K562 (cell line): ENCODE results near the gene RGS6. TPM values are rescaled to one million over a fixed set of nuclear protein-coding genes. Genes with fewer than 3 reads are reported as not detected.

Experiments used
- ATAC-seq: fragments of 200-7000 bp; cut with Tn5 transposase; 3 replicates; pipeline ENCODE4 v1.9.1; 2020; ENCODE audit warnings: moderate library complexity
- BruUV-seq: library from RNA; stranded (reverse); fragments of 400-500 nt; replicated peaks from 2 replicates; lab custom pipeline; 2021; lab: Mats Ljungman, UMichigan
- CTCF ChIA-PET: fragments of 300-600 bp; formaldehyde crosslinking; extraction: SDS; loops from one replicate; lab custom pipeline; 2021; ENCODE audit warnings: low intra/inter-chr PET ratio; lab: Yijun Ruan, JAX
- POLR2A ChIA-PET: fragments of 300-600, 350-650 bp; sonication (Branson Sonifier 250); formaldehyde crosslinking; extraction: SDS; loops from one replicate; lab custom pipeline; 2021; ENCODE audit warnings: antibody characterized with exemption, inconsistent platforms; lab: Yijun Ruan, JAX
- DNase-seq, 4 experiments: peaks; one replicate each; pipeline versions ENCODE4 v3.0.0 to v3.0.0-alpha.2; 2011 to 2018; ENCODE audit warnings: low spot score in 3 of 4, mixed read lengths in 3 of 4; ENCODE audit errors: extremely low read depth in 1 of 4
- FAIRE-seq: peaks from 2 replicates; lab custom pipeline; 2011; peaks lifted over from hg19 to GRCh38; lab: Jason Lieb, UNC
- H2AFZ ChIP-seq: 2 replicates; pipeline ENCODE4 v1.6.0; 2011; ENCODE audit warnings: low read depth, low read length, control low read depth, inconsistent platforms
- H3K27ac ChIP-seq: fragments of 200-600 bp; 3 replicates; pipeline ENCODE4 v1.8.0; 2011; ENCODE audit warnings: low read depth, mild to moderate bottlenecking, control low read depth, inconsistent platforms, low read length, moderate library complexity, mixed read lengths; ENCODE audit errors: extremely low read depth
- H3K27me3 ChIP-seq, 2 experiments: fragments of 300-600 bp in 1 of 2; 2 replicates in 1 of 2; 3 replicates in 1 of 2; pipeline versions ENCODE4 v1.6.0 to v1.8.0; 2011; ENCODE audit warnings: inconsistent platforms in 2 of 2, low read length in 2 of 2, mild to moderate bottlenecking in 1 of 2, mixed read lengths in 1 of 2, moderate library complexity in 1 of 2; ENCODE audit not compliant: control insufficient read depth in 2 of 2, insufficient read depth in 2 of 2
- H3K36me3 ChIP-seq: fragments of 300-600 bp; 3 replicates; pipeline ENCODE4 v1.8.0; 2011; ENCODE audit warnings: mild to moderate bottlenecking, low read length, inconsistent platforms; ENCODE audit not compliant: control insufficient read depth, insufficient read depth
- H3K4me1 ChIP-seq, 2 experiments: fragments of 200-600 bp in 1 of 2; replicated peaks in 1 of 2; 2 replicates in 1 of 2; 3 replicates in 1 of 2; pipeline versions ENCODE4 v1.5.1 to v1.8.0; 2011; ENCODE audit warnings: inconsistent platforms in 2 of 2, low read length in 2 of 2, mild to moderate bottlenecking in 1 of 2, mixed read lengths in 1 of 2, moderate library complexity in 1 of 2; ENCODE audit not compliant: control insufficient read depth in 2 of 2, insufficient read depth in 2 of 2
- H3K4me2 ChIP-seq: 2 replicates; pipeline ENCODE4 v1.6.1; 2011; ENCODE audit warnings: low read length, control low read depth, inconsistent platforms, mixed read lengths; ENCODE audit not compliant: insufficient read depth
- H3K4me3 ChIP-seq: fragments of 200-600 bp; sonication (generic), shearing (Covaris generic); 2 replicates; pipeline ENCODE4 v1.5.1; 2016; ENCODE audit warnings: control low read depth, inconsistent platforms
- H3K79me2 ChIP-seq: fragments of 200-600 bp; 3 replicates; pipeline ENCODE4 v1.8.0; 2011; ENCODE audit warnings: low read length, inconsistent platforms; ENCODE audit not compliant: control insufficient read depth, insufficient read depth
- H3K9ac ChIP-seq, 2 experiments: 2 replicates each; pipeline versions ENCODE4 v1.6.0 to v1.6.1; 2011; ENCODE audit warnings: low read depth in 2 of 2, low read length in 2 of 2, control low read depth in 1 of 2, inconsistent platforms in 1 of 2, mild to moderate bottlenecking in 1 of 2, mixed read lengths in 1 of 2; ENCODE audit not compliant: insufficient read depth in 1 of 2
- H3K9me1 ChIP-seq: one replicate; pipeline ENCODE4 v1.6.0; 2011; ENCODE audit warnings: inconsistent platforms, mild to moderate bottlenecking, low read length, moderate library complexity; ENCODE audit not compliant: control insufficient read depth, insufficient read depth
- H3K9me3 ChIP-seq: replicated peaks from 2 replicates; pipeline ENCODE4 v1.5.1; 2011; ENCODE audit warnings: low read depth, low read length, inconsistent platforms; ENCODE audit not compliant: control insufficient read depth, insufficient read depth
- H4K20me1 ChIP-seq: replicated peaks from 2 replicates; pipeline ENCODE4 v1.6.1; 2011; ENCODE audit warnings: low read length, inconsistent platforms, mixed read lengths; ENCODE audit not compliant: control insufficient read depth, insufficient read depth
- CBX5 ChIP-seq: IDR thresholded peaks from 2 replicates; pipeline ENCODE4 v1.6.1; 2014; ENCODE audit warnings: low read depth, borderline replicate concordance
- FOXP1 ChIP-seq: sonication (generic); formaldehyde crosslinking; IDR thresholded peaks from 2 replicates; pipeline ENCODE4 v1.8.0; 2022; ENCODE audit warnings: mild to moderate bottlenecking, missing genetic modification reagents
- MITF ChIP-seq: IDR thresholded peaks from 2 replicates; pipeline ENCODE4 v1.6.1; 2014; ENCODE audit warnings: antibody characterized with exemption
- NKRF ChIP-seq: fragments of 450-650 bp; IDR thresholded peaks from 2 replicates; pipeline ENCODE4 v1.6.1; 2016; ENCODE audit warnings: borderline replicate concordance
- PCBP1 ChIP-seq: fragments of 200-400 bp; formaldehyde crosslinking; IDR thresholded peaks from 2 replicates; pipeline ENCODE4 v1.6.1; 2018; ENCODE audit warnings: mild to moderate bottlenecking, low read depth, low read length; ENCODE audit not compliant: poor library complexity, severe bottlenecking
- PTBP1 ChIP-seq: fragments of 200-400 bp; formaldehyde crosslinking; IDR thresholded peaks from 2 replicates; pipeline ENCODE4 v1.6.1; 2017; ENCODE audit warnings: low read depth, low read length
- PTRF ChIP-seq: fragments of 450-650 bp; IDR thresholded peaks from 2 replicates; pipeline ENCODE4 v1.6.1; 2016; ENCODE audit warnings: mild to moderate bottlenecking, missing genetic modification characterization, missing compliant biosample characterization
- RBM17 ChIP-seq: fragments of 200-400 bp; formaldehyde crosslinking; IDR thresholded peaks from 2 replicates; pipeline ENCODE4 v1.6.1; 2017; ENCODE audit warnings: low read depth, mild to moderate bottlenecking, low read length, borderline replicate concordance
- SMAD4 ChIP-seq: fragments of 250-450 bp; sonication (Bioruptor Pico); conservative IDR thresholded peaks from 2 replicates; pipeline ENCODE4 v1.8.0; 2021; ENCODE audit warnings: inconsistent platforms, mild to moderate bottlenecking, moderate library complexity
- SPI1 ChIP-seq: IDR thresholded peaks from 2 replicates; pipeline ENCODE4 v1.6.1; 2011; ENCODE audit warnings: low read depth, low read length, control low read depth, borderline replicate concordance
- ZKSCAN3 ChIP-seq: fragments of 250-450 bp; sonication (Bioruptor Pico); IDR thresholded peaks from 2 replicates; pipeline ENCODE4 v1.4.0; 2020
- ZNF133 ChIP-seq: fragments of 250-450 bp; sonication (Bioruptor Pico); IDR thresholded peaks from 2 replicates; pipeline ENCODE4 v1.4.0; 2020; ENCODE audit warnings: mild to moderate bottlenecking
- ZNF277 ChIP-seq: fragments of 250-450 bp; sonication (Bioruptor Pico); IDR thresholded peaks from 2 replicates; pipeline ENCODE4 v1.8.0; 2022; ENCODE audit warnings: inconsistent platforms, mild to moderate bottlenecking, moderate library complexity, borderline replicate concordance
- WGBS: fragments of 100-300 bp; shearing (Covaris generic); methylation state at CpG from one replicate; pipeline ENCODE4 v1.1.6; 2016; ENCODE audit warnings: low coverage, mixed read lengths; ENCODE audit not compliant: insufficient coverage; ENCODE audit errors: missing lambda C conversion rate; 5-methylcytosine and 5-hydroxymethylcytosine counted together
- in situ Hi-C: fragments of 300-500 bp; cut with MboI; formaldehyde crosslinking; loops from 4 replicates; pipeline ENCODE4 v1.15.0; 2018; ENCODE audit warnings: inconsistent platforms, mixed read lengths
- intact Hi-C: fragments of 100-400 bp; cut with micrococcal nuclease; formaldehyde crosslinking; loops from 2 replicates; pipeline ENCODE4 v1.14.2; 2022
- polyA plus RNA-seq, 8 experiments: library from polyadenylated mRNA; depleted of rRNA in 4 of 8; stranded (reverse) in 5 of 8; unstranded in 3 of 8; fragments of >200 nt; fragmentation: Nextera tagmentation in 2 of 8; fragmentation: Illumina TruSeq in 1 of 8; extraction: Ambion mirVana in 2 of 8; extraction: Trizol in 1 of 8; gene quantifications; 2 replicates each; pipeline versions ENCODE4 v1.2.1 to v1.2.3, GENCODE V29; 2011 to 2014; ENCODE audit warnings: inconsistent platforms in 1 of 8, missing spikeins in 1 of 8
- total RNA-seq, 7 experiments: library from RNA; depleted of rRNA in 6 of 7; stranded (reverse); fragments of >200 nt in 6 of 7; fragmentation: Illumina TruSeq in 2 of 7; extraction: Trizol in 2 of 7; gene quantifications; 2 replicates each; pipeline versions ENCODE4 v1.2.1 to v1.2.3, GENCODE V29; 2011 to 2021; ENCODE audit warnings: low replicate concordance in 1 of 7

The RGS6 gene
- total and polyA plus RNA-seq, 9 of the 15 experiments (the other 6 are each of a cell fraction or from before 2014, with no cell fraction given), result not detected

DNA sequence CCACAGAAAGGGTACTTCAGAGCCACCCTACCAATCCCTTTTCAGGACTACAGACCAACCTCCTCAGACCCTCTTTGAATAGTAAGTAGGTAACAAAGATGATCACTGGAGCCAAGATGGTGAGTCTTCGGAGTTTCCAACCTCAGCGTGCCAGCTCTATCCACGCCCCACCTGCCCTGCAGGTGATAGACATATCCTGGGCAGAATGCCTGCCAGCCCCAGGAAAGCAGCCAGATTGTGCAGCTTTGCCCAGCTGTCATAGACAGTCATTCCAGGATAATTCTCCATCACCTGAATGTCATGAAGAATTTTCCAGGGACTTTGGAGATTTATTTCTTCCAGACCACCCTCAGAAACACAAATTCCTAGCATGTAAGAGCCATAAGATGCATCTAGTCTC, 434.4 kb downstream of the RGS6 start:
- H4K20me1 ChIP-seq, result no peaks in the 10 kb centered on the region
- no peak overlapping the region for H3K27ac ChIP-seq
- no peaks in the 10 kb centered on the region for H3K4me1 ChIP-seq
- no peak for FAIRE-seq
- DNase-seq, result no peak
- POLR2A ChIA-PET, result no interaction called here
- no peak overlapping the region for H3K9ac ChIP-seq
- no peaks in the 10 kb centered on the region for H3K9me3 ChIP-seq
- no peak for ATAC-seq
- H3K79me2 ChIP-seq, result no peaks in the 10 kb centered on the region
- in situ Hi-C loops (no loop called here), intact Hi-C loops (no loop called here)
- BruUV-seq, result no TSS peak
- no peaks in the 10 kb centered on the region for H3K9me1 ChIP-seq
- H3K36me3 ChIP-seq, result no peaks in the 10 kb centered on the region
- H2AFZ ChIP-seq, result no peak overlapping the region
- CTCF ChIA-PET, result no interaction called here
- H3K4me2 ChIP-seq, result no peak overlapping the region
- WGBS, result 6% methylated on average over 3 of the region's 3 CpGs
- H3K27me3 ChIP-seq, result no peaks in the 10 kb centered on the region
- TF ChIP-seq NKRF, result no peak
- TF ChIP-seq, all 486 proteins: peak for 0
- H3K4me3 ChIP-seq, result no peak overlapping the region

DNA sequence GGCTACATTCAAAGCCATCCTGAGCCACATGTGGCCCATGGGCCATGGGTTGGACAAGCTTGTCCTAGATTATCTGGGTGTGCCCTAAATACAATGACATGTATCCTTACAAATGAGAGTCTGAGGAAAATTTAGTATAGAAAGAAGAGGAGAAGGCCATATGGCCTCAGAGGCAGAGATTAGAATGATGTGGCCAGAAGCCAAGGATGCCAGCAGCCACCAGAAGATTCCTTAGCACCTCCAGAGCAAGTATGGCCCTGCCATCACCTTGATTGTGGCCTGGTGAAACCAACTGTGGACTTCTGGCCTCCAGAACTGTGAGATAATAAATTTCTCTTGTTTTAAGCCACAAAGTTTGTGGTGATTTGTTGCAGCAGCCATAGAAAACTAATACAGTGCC, 436.9 kb downstream of the RGS6 start:
- no peak overlapping the region for H3K27ac ChIP-seq
- no peak overlapping the region for H2AFZ ChIP-seq
- no peak for DNase-seq
- FAIRE-seq, result no peak
- intact Hi-C loops (no loop called here), in situ Hi-C loops (no loop called here)
- no peak overlapping the region for H3K4me2 ChIP-seq
- H3K79me2 ChIP-seq, result no peaks in the 10 kb centered on the region
- no peaks in the 10 kb centered on the region for H4K20me1 ChIP-seq
- no peaks in the 10 kb centered on the region for H3K9me1 ChIP-seq
- H3K4me1 ChIP-seq, result no peaks in the 10 kb centered on the region
- H3K36me3 ChIP-seq, result no peaks in the 10 kb centered on the region
- no peaks in the 10 kb centered on the region for H3K9me3 ChIP-seq
- CTCF ChIA-PET, result no interaction called here
- no peak for ATAC-seq
- H3K9ac ChIP-seq, result no peak overlapping the region
- no TSS peak for BruUV-seq
- no peaks in the 10 kb centered on the region for H3K27me3 ChIP-seq
- no peak overlapping the region for H3K4me3 ChIP-seq
- POLR2A ChIA-PET, result no interaction called here
- TF ChIP-seq CBX5 (no peak), SMAD4 (CRISPR knock-in tag) (no peak), PTRF (tag) (no peak), MITF (no peak), PTBP1 (no peak), RBM17 (no peak), PCBP1 (no peak), ZNF277 (CRISPR knock-in tag) (no peak), FOXP1 (CRISPR knock-in tag) (no peak), ZNF133 (CRISPR knock-in tag) (no peak), SPI1 (no peak), ZKSCAN3 (CRISPR knock-in tag) (no peak)
